Subcutaneous abdominal adipose tissue (tissue), 5 donors: ENCODE data around the gene CCDC170.

Experiments used
- H3K27ac ChIP-seq: one replicate; pipeline ENCODE4 v1.7.0; 2013; ENCODE audit warnings: low read depth, mild to moderate bottlenecking, inconsistent platforms, low read length, moderate library complexity
- H3K27me3 ChIP-seq, 5 donors: one replicate each; pipeline ENCODE4 v1.7.0; 2013; ENCODE audit warnings: low read length in 5 of 5, inconsistent platforms in 1 of 5; ENCODE audit not compliant: control insufficient read depth in 5 of 5, insufficient read depth in 4 of 5
- H3K36me3 ChIP-seq, 5 donors: one replicate each; pipeline ENCODE4 v1.7.0; 2013; ENCODE audit warnings: low read length in 5 of 5; ENCODE audit not compliant: control insufficient read depth in 5 of 5, insufficient read depth in 5 of 5
- H3K4me1 ChIP-seq, 5 donors: one replicate each; pipeline ENCODE4 v1.7.0; 2013; ENCODE audit warnings: low read length in 5 of 5, mild to moderate bottlenecking in 3 of 5, moderate library complexity in 1 of 5; ENCODE audit not compliant: control insufficient read depth in 5 of 5, insufficient read depth in 5 of 5
- H3K4me3 ChIP-seq, 5 donors: one replicate each; pipeline ENCODE4 v1.7.0; 2013; ENCODE audit warnings: low read length in 5 of 5, low read depth in 1 of 5
- H3K9ac ChIP-seq, 5 donors: one replicate each; pipeline ENCODE4 v1.7.0; 2013; ENCODE audit warnings: low read length in 5 of 5, mild to moderate bottlenecking in 4 of 5, moderate library complexity in 3 of 5
- H3K9me3 ChIP-seq, 5 donors: one replicate each; pipeline ENCODE4 v1.7.0; 2013; ENCODE audit warnings: low read length in 5 of 5; ENCODE audit not compliant: control insufficient read depth in 5 of 5
- donor health status: healthy.
- donor health status: healthy.
- donor health status: healthy.
- donor health status: healthy.
- donor health status: healthy.

The CCDC170 gene

GRCh38 chr6:151493161-151493803 is 535 bp upstream of the CCDC170 start:
- H3K27me3 ChIP-seq = peaks cover 0 to 4% (median 0%) of the 10 kb centered on the region in 5 donors
- peak overlapping the region; percentile 84 for H3K27ac ChIP-seq
- H3K4me1 ChIP-seq = peaks cover 0 to 28% (median 23%) of the 10 kb centered on the region in 5 donors
- H3K4me3 ChIP-seq = peak overlapping the region; percentile 73 to 89 (median 81)
- no peaks in the 10 kb centered on the region for H3K36me3 ChIP-seq
- peak overlapping the region in 4 of 5 donors; percentile 39 to 86 (median 79) for H3K9ac ChIP-seq
- H3K9me3 ChIP-seq = no peaks in the 10 kb centered on the region

- peak overlapping the region; percentile 73 to 91 (median 81) for H3K4me3 ChIP-seq
- H3K27ac ChIP-seq = peak overlapping the region; percentile 84
- H3K9ac ChIP-seq = peak overlapping the region; percentile 22 to 86 (median 78)
- H3K36me3 ChIP-seq = no peaks in the 10 kb centered on the region
- peaks cover 0 to 32% (median 27%) of the 10 kb centered on the region in 5 donors for H3K4me1 ChIP-seq
- no peaks in the 10 kb centered on the region for H3K9me3 ChIP-seq
- H3K27me3 ChIP-seq = peaks cover 0 to 4% (median 0%) of the 10 kb centered on the region in 5 donors
These were observed 568 bp downstream of the CCDC170 start for GRCh38 chr6:151494235-151494935.

- peak overlapping the region; percentile 84 for H3K27ac ChIP-seq
- H3K4me3 ChIP-seq = peak overlapping the region; percentile 73 to 91 (median 81)
- no peaks in the 10 kb centered on the region for H3K9me3 ChIP-seq
- peaks cover 0 to 4% (median 0%) of the 10 kb centered on the region in 5 donors for H3K27me3 ChIP-seq
- peak overlapping the region; percentile 22 to 86 (median 60) for H3K9ac ChIP-seq
- H3K36me3 ChIP-seq = no peaks in the 10 kb centered on the region
- H3K4me1 ChIP-seq = peaks cover 0 to 32% (median 27%) of the 10 kb centered on the region in 5 donors
These were observed 1.1 kb downstream of the CCDC170 start for GRCh38 chr6:151494936-151495320.

GRCh38 chr6:151495380-151495779 is 1.6 kb downstream of the CCDC170 start:
- peaks cover 0 to 32% (median 27%) of the 10 kb centered on the region in 5 donors for H3K4me1 ChIP-seq
- H3K4me3 ChIP-seq = no peak overlapping the region
- no peak overlapping the region for H3K9ac ChIP-seq
- no peaks in the 10 kb centered on the region for H3K36me3 ChIP-seq
- no peaks in the 10 kb centered on the region for H3K9me3 ChIP-seq
- peaks cover 0 to 4% (median 0%) of the 10 kb centered on the region in 5 donors for H3K27me3 ChIP-seq
- no peak overlapping the region for H3K27ac ChIP-seq

- Histone ChIP-seq H3K4me3 (no peak overlapping the region), H3K4me1 (peaks cover 0 to 32% (median 27%) of the 10 kb centered on the region in 5 donors), H3K36me3 (no peaks in the 10 kb centered on the region), H3K27me3 (peaks cover 0 to 4% (median 0%) of the 10 kb centered on the region in 5 donors), H3K9me3 (no peaks in the 10 kb centered on the region), H3K27ac (no peak overlapping the region), H3K9ac (no peak overlapping the region)
These were observed 4.1 kb downstream of the CCDC170 start for GRCh38 chr6:151497905-151498304.

GRCh38 chr6:151498327-151498726 is 4.5 kb downstream of the CCDC170 start:
- Histone ChIP-seq H3K4me1 (peaks cover 0 to 29% (median 24%) of the 10 kb centered on the region in 5 donors), H3K36me3 (no peaks in the 10 kb centered on the region), H3K4me3 (peak overlapping the region in 1 of 5 donors; percentile 35), H3K9ac (no peak overlapping the region), H3K27me3 (peaks cover 0 to 4% (median 0%) of the 10 kb centered on the region in 5 donors), H3K27ac (no peak overlapping the region), H3K9me3 (no peaks in the 10 kb centered on the region)

DNA sequence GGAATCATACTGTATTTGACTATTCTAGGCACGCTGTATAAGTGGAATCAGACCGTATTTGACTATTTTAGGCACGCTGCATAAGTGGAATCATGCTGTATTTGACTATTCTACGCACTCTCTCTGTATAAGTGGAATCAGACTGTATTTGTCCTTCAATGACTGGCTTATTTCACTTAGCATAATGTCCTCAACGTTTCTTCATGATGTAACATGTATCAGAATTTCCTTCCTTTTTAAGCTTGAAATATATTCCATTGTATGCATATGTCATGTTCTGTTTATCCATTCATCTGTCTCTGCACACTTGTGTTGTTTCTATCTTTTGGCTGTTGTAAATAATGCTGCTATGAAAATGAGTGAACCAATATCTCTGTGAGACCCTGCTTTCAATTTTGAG is 5.7 kb downstream of the CCDC170 start:
- H3K36me3 ChIP-seq = no peaks in the 10 kb centered on the region
- H3K9me3 ChIP-seq = no peaks in the 10 kb centered on the region
- peaks cover 0 to 3% (median 0%) of the 10 kb centered on the region in 5 donors for H3K27me3 ChIP-seq
- no peak overlapping the region for H3K9ac ChIP-seq
- H3K27ac ChIP-seq = no peak overlapping the region
- no peak overlapping the region for H3K4me3 ChIP-seq
- peaks cover 0 to 20% (median 12%) of the 10 kb centered on the region in 5 donors for H3K4me1 ChIP-seq

DNA sequence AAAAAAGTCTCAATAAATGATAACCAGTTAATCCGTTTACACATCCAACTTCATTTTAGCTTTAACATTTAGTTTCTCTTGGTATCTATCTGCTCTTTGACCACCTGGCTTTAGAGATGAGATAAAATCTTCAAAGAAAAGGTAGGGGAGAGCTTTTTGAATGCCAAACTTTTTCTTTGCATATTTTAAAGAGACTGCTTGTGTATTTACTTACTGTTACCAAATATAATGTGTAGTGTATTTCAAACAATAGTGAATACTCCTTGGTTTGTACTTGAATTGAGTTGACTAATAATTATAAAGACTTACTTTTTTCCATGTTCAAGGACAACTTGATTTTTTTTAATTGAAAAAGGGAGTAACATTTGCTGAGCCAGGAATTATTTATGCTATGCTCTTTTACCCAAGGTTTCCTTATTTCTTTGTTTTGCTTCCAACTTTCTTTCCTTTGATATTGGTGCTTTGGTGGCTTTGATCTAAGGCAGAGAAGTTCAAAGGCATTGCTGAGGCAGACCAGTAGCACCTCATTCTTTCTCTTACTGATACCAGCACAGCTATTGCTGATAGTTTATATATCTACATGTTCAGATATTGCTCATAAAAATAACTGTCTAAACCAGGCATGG is 7.8 kb downstream of the CCDC170 start:
- no peak overlapping the region for H3K4me3 ChIP-seq
- H3K4me1 ChIP-seq = peaks cover 0 to 9% (median 3%) of the 10 kb centered on the region in 5 donors
- no peaks in the 10 kb centered on the region for H3K27me3 ChIP-seq
- H3K9me3 ChIP-seq = no peaks in the 10 kb centered on the region
- H3K27ac ChIP-seq = no peak overlapping the region
- no peak overlapping the region for H3K9ac ChIP-seq
- no peaks in the 10 kb centered on the region for H3K36me3 ChIP-seq

GRCh38 chr6:151502499-151502898 is 8.7 kb downstream of the CCDC170 start:
- Histone ChIP-seq H3K36me3 (no peaks in the 10 kb centered on the region), H3K4me1 (peaks cover 0 to 9% (median 3%) of the 10 kb centered on the region in 5 donors), H3K27me3 (no peaks in the 10 kb centered on the region), H3K9me3 (no peaks in the 10 kb centered on the region), H3K27ac (no peak overlapping the region), H3K9ac (no peak overlapping the region), H3K4me3 (no peak overlapping the region)

GRCh38 chr6:151506761-151507160 is 12.9 kb downstream of the CCDC170 start:
- Histone ChIP-seq H3K9me3 (no peaks in the 10 kb centered on the region), H3K27ac (no peak overlapping the region), H3K4me1 (no peaks in the 10 kb centered on the region), H3K9ac (no peak overlapping the region), H3K4me3 (no peak overlapping the region), H3K36me3 (no peaks in the 10 kb centered on the region), H3K27me3 (no peaks in the 10 kb centered on the region)
